HCT116 (cell line): ENCODE data around the gene EEIG1. TPM values are rescaled to one million over a fixed set of nuclear protein-coding genes. Genes with fewer than 3 reads are reported as not detected.

Experiments
- ATAC-seq: fragments of 200-7000 bp; cut with Tn5 transposase; 2 replicates; pipeline ENCODE4 v1.9.1; 2020; ENCODE audit warnings: mild to moderate bottlenecking, moderate library complexity
- BruUV-seq: library from RNA; stranded (reverse); fragments of 400-500 nt; replicated peaks from 2 replicates; lab custom pipeline; 2021; lab: Mats Ljungman, UMichigan
- CTCF ChIA-PET: fragments of 300-600 bp; sonication (Branson Sonifier 250); formaldehyde crosslinking; loops from one replicate; lab custom pipeline; 2021; ENCODE audit warnings: antibody characterized with exemption; lab: Charles Lee
- POLR2A ChIA-PET: fragments of 300-600, 350-600 bp; sonication (Branson Sonifier 250); formaldehyde crosslinking; loops from one replicate; lab custom pipeline; 2021; ENCODE audit warnings: antibody characterized with exemption; lab: Charles Lee
- RAD21 ChIA-PET, 2 experiments: fragments of 300-600 bp; sonication (Branson Sonifier 250); formaldehyde crosslinking; loops; one replicate each; lab custom pipeline; 2023; ENCODE audit warnings: low total read pairs in 2 of 2; ENCODE audit not compliant: uncharacterized antibody in 2 of 2, unreplicated experiment in 2 of 2, low non-redundant PET in 1 of 2; lab: Charles Lee
- DNase-seq: peaks from one replicate; pipeline ENCODE4 v3.0.0-alpha.2; 2010; ENCODE audit warnings: low read depth, low spot score
- H2AFZ ChIP-seq: fragments of 200-600 bp; shearing (Covaris generic), sonication (generic); 2 replicates; pipeline ENCODE4 v1.6.1; 2017; ENCODE audit warnings: low read depth, mixed run types, mixed read lengths, antibody characterized with exemption, low read length; ENCODE audit not compliant: poor library complexity, severe bottlenecking
- H3K27ac ChIP-seq: 2 replicates; pipeline ENCODE4 v1.5.1; 2012; ENCODE audit warnings: low read depth, low read length
- H3K27me3 ChIP-seq: fragments of 200-600 bp; sonication (generic); 2 replicates; pipeline ENCODE4 v1.6.1; 2016; ENCODE audit warnings: mixed run types, low read length, mixed read lengths; ENCODE audit not compliant: insufficient read depth
- H3K36me3 ChIP-seq, 2 experiments: fragments of 200-500 bp in 1 of 2; fragments of 200-600 bp in 1 of 2; sonication (Bioruptor generic) in 1 of 2; sonication (generic) in 1 of 2; 2 replicates each; pipeline versions ENCODE4 v1.5.1 to v1.6.1; 2014 to 2016; ENCODE audit warnings: low read length in 2 of 2, inconsistent platforms in 1 of 2, mixed read lengths in 1 of 2, mixed run types in 1 of 2; ENCODE audit not compliant: insufficient read depth in 2 of 2, control insufficient read depth in 1 of 2
- H3K4me1 ChIP-seq, 2 experiments: fragments of 200-600 bp in 1 of 2; sonication (generic) in 1 of 2; 2 replicates each; pipeline versions ENCODE4 v1.5.1 to v1.6.1; 2012 to 2017; ENCODE audit warnings: low read length in 2 of 2, inconsistent platforms in 1 of 2, mild to moderate bottlenecking in 1 of 2, mixed read lengths in 1 of 2, mixed run types in 1 of 2, moderate library complexity in 1 of 2; ENCODE audit not compliant: insufficient read depth in 2 of 2, control insufficient read depth in 1 of 2
- H3K4me2 ChIP-seq: fragments of 200-600 bp; sonication (generic); 2 replicates; pipeline ENCODE4 v1.6.1; 2017; ENCODE audit warnings: mixed run types, low read length, mixed read lengths
- H3K4me3 ChIP-seq, 2 experiments: fragments of 200-600 bp in 1 of 2; sonication (generic) in 1 of 2; replicated peaks in 1 of 2; 2 replicates each; pipeline ENCODE4 v1.5.1; 2011 to 2016; ENCODE audit warnings: low read length in 2 of 2, control low read depth in 1 of 2, low read depth in 1 of 2, mild to moderate bottlenecking in 1 of 2, mixed read lengths in 1 of 2, mixed run types in 1 of 2
- H3K79me2 ChIP-seq: fragments of 200-600 bp; sonication (generic); 2 replicates; pipeline ENCODE4 v1.6.1; 2017; ENCODE audit warnings: mild to moderate bottlenecking, mixed run types, low read length, moderate library complexity, mixed read lengths; ENCODE audit not compliant: insufficient read depth
- H3K9ac ChIP-seq: fragments of 200-600 bp; sonication (generic); 2 replicates; pipeline ENCODE4 v1.6.1; 2016; ENCODE audit warnings: low read length, mixed read lengths
- H3K9me2 ChIP-seq: fragments of 200-600 bp; sonication (generic), shearing (Covaris generic); 2 replicates; pipeline ENCODE4 v1.6.1; 2017; ENCODE audit warnings: mixed run types, mild to moderate bottlenecking, moderate library complexity; ENCODE audit not compliant: insufficient read depth
- H3K9me3 ChIP-seq, 2 experiments: fragments of 200-500 bp in 1 of 2; fragments of 200-600 bp in 1 of 2; sonication (Bioruptor generic) in 1 of 2; sonication (generic) in 1 of 2; 2 replicates each; pipeline ENCODE4 v1.6.1; 2014 to 2017; ENCODE audit warnings: low read length in 2 of 2, mixed read lengths in 2 of 2, inconsistent platforms in 1 of 2, low read depth in 1 of 2, mild to moderate bottlenecking in 1 of 2, mixed run types in 1 of 2, moderate library complexity in 1 of 2; ENCODE audit not compliant: control insufficient read depth in 1 of 2, insufficient read depth in 1 of 2
- H4K20me1 ChIP-seq: fragments of 200-600 bp; sonication (generic), shearing (Covaris generic); 2 replicates; pipeline ENCODE4 v1.6.1; 2017; ENCODE audit warnings: mixed run types, mild to moderate bottlenecking, moderate library complexity; ENCODE audit not compliant: insufficient read depth
- CEBPB ChIP-seq: IDR thresholded peaks from 2 replicates; pipeline ENCODE4 v1.6.1; 2012; ENCODE audit warnings: low read depth
- CTCF ChIP-seq, 3 experiments: fragments of 200-600 bp in 1 of 3; sonication (generic) in 1 of 3; IDR thresholded peaks in 2 of 3; conservative IDR thresholded peaks in 1 of 3; 2 replicates each; pipeline ENCODE4 v1.5.1; 2012 to 2017; ENCODE audit warnings: low read depth in 2 of 3, low read length in 2 of 3, antibody characterized with exemption in 1 of 3, borderline replicate concordance in 1 of 3, control low read depth in 1 of 3, mild to moderate bottlenecking in 1 of 3, mixed read lengths in 1 of 3, mixed run types in 1 of 3, moderate library complexity in 1 of 3; ENCODE audit not compliant: insufficient read depth in 1 of 3
- EGR1 ChIP-seq: IDR thresholded peaks from 2 replicates; pipeline ENCODE4 v1.6.1; 2012; ENCODE audit warnings: low read depth
- POLR2AphosphoS5 ChIP-seq: IDR thresholded peaks from 2 replicates; pipeline ENCODE4 v1.6.1; 2011; ENCODE audit warnings: mild to moderate bottlenecking, low read depth, low read length, moderate library complexity
- SIN3A ChIP-seq: IDR thresholded peaks from 2 replicates; pipeline ENCODE4 v1.6.1; 2012; ENCODE audit warnings: low read depth
- TCF7L2 ChIP-seq: IDR thresholded peaks from 2 replicates; pipeline ENCODE4 v1.7.0; 2011; ENCODE audit warnings: borderline replicate concordance, inconsistent platforms; ENCODE audit not compliant: insufficient read depth, insufficient read length; ENCODE audit errors: extremely low read depth
- ZNF274 ChIP-seq: fragments of 200-500 bp; sonication (Bioruptor generic); IDR thresholded peaks from 2 replicates; pipeline ENCODE4 v1.6.1; 2014; ENCODE audit warnings: mild to moderate bottlenecking, low read depth, low read length, inconsistent platforms
- intact Hi-C: fragments of 100-400 bp; cut with micrococcal nuclease; formaldehyde crosslinking; loops from 2 replicates; pipeline ENCODE4 v1.10.0; 2022
- total RNA-seq: library from RNA; stranded (reverse); gene quantifications from one replicate; pipeline ENCODE4 v1.2.1, GENCODE V29; 2021; ENCODE audit not compliant: unreplicated experiment

The EEIG1 gene
- total RNA-seq, 1 experiment from 2014 or later = 44.2 TPM

GRCh38 chr9:127979015-127979332 is 1.8 kb downstream of the EEIG1 start:
- H3K27me3 ChIP-seq = no peaks in the 10 kb centered on the region
- no peak for ATAC-seq
- DNase-seq = no peak
- no peaks in the 10 kb centered on the region for H4K20me1 ChIP-seq
- no peaks in the 10 kb centered on the region for H3K36me3 ChIP-seq
- H3K4me3 ChIP-seq = peak overlapping the region; percentile 64 to 87
- H3K4me1 ChIP-seq = peaks cover 28 to 44% of the 10 kb centered on the region in 2 experiments
- POLR2A ChIA-PET = interaction anchor here (2.8 kb wide), 1 partner anchor 23 kb away, joined by 8 read pairs; no protein-coding TSS in a partner anchor
- no peak overlapping the region for H2AFZ ChIP-seq
- TF ChIP-seq SIN3A = no peak
- BruUV-seq = no TSS peak
- H3K9me3 ChIP-seq = no peaks in the 10 kb centered on the region
- RAD21 ChIA-PET = no interaction called here
- intact Hi-C loops = no loop called here
- peak overlapping the region; percentile 91 for H3K4me2 ChIP-seq
- H3K9ac ChIP-seq = peak overlapping the region; percentile 73
- CTCF ChIA-PET = no interaction called here
- peak overlapping the region; percentile 95 for H3K27ac ChIP-seq
- no peaks in the 10 kb centered on the region for H3K9me2 ChIP-seq
- peaks cover 63% of the 10 kb centered on the region for H3K79me2 ChIP-seq

GRCh38 chr9:127977884-127978647 is 2.7 kb downstream of the EEIG1 start:
- H3K9ac ChIP-seq = peak overlapping the region; percentile 55
- H3K9me2 ChIP-seq = no peaks in the 10 kb centered on the region
- H2AFZ ChIP-seq = no peak overlapping the region
- H3K27ac ChIP-seq = peak overlapping the region; percentile 95
- H3K27me3 ChIP-seq = no peaks in the 10 kb centered on the region
- H3K4me1 ChIP-seq = peaks cover 30 to 46% of the 10 kb centered on the region in 2 experiments
- TF ChIP-seq CEBPB (no peak), TCF7L2 (no peak), POLR2AphosphoS5 (0 out of 2 replicates have a peak, but pooled peaks have one; percentile 16), ZNF274 (no peak), CTCF (IDR thresholded peaks at IDR 0.05 in 2 of 3, conservative IDR thresholded peaks at IDR 0.05 in 1 of 3; ENCODE audit: borderline replicate concordance in 1 of 3, insufficient read depth in 1 of 3, low read depth in 2 of 3, low read length in 2 of 3) (peak in 2 of 3 experiments; percentile 21 to 26; a peak in 3 of 6 replicates), EGR1 (no peak)
- TF ChIP-seq, all 23 proteins: peak for 2
- no peak; the same call in 1 of the 2 replicates for ATAC-seq
- peak overlapping the region; percentile 22 to 34 for H3K4me3 ChIP-seq
- peak overlapping the region; percentile 91 for H3K4me2 ChIP-seq
- H3K9me3 ChIP-seq = no peaks in the 10 kb centered on the region
- BruUV-seq = no TSS peak
- intact Hi-C loops = no loop called here
- H3K79me2 ChIP-seq = peaks cover 72% of the 10 kb centered on the region
- no peaks in the 10 kb centered on the region for H3K36me3 ChIP-seq
- ChIA-PET RAD21 (no interaction called here), CTCF (interaction anchor here (1.3 kb wide), 1 partner anchor 34 kb away, joined by 4 read pairs; no protein-coding TSS in a partner anchor), POLR2A (interaction anchor here (1.1 to 1.9 kb wide), 2 partner anchors 10 to 74 kb away, joined by 3 to 4 read pairs; no protein-coding TSS in a partner anchor)
- DNase-seq = no peak
- no peaks in the 10 kb centered on the region for H4K20me1 ChIP-seq
